22Rv1 (cell line): ENCODE data around the gene EIF1.
A peak's percentile ranks its signal among the peaks of the same experiment; 100 is the strongest.

Source experiments
- H3K27ac ChIP-seq: fragments of 450-650 bp; 2 replicates; pipeline ENCODE4 v1.5.1; 2017
- ZFX ChIP-seq: fragments of 450-650 bp; IDR thresholded peaks from 2 replicates; pipeline ENCODE4 v1.6.1; 2017; ENCODE audit warnings: antibody characterized with exemption, borderline replicate concordance
- TF ChIP-seq, protein P1 (sequence below): fragments of 450-650 bp; IDR thresholded peaks from 2 replicates; pipeline ENCODE4 v1.5.1; 2017; ENCODE audit warnings: mild to moderate bottlenecking

EIF1 gene

DNA sequence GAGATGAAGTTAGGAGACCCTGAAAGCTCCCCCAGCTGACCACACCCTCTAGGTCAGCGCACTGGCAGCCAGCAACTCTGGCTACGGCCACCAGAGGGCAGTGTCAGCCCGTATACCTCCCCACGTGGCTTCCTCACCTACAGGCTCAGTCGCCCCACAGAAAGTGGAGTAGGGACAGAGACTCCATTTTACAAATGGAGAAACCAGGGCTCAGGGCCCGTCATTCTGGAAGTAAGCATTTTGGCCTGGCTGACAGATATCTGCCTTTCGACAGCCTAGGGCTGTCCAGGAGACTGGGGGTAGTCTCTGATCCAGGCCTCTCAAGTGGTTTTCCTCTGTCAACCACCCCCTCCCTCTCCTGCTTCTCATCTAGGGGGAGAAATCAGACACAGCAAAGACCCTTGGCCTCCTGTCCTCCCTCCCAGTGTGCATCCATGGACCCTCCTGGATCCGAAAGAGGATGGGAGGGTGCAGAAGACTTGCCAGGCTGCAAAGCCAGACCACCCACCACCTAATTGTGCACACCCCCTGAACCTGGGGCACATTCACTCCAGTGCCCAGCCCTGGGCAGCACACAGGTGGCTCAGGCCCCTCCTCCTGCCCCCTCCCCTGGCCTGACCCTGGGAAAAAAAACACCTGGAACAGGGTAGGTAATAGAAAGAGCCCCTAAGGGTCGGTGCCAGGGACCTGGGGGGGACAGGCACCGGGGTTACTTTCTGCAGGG lies 49.6 kb downstream of the EIF1 start:
- no peak overlapping the region for H3K27ac ChIP-seq
- TF ChIP-seq, protein P1, sequence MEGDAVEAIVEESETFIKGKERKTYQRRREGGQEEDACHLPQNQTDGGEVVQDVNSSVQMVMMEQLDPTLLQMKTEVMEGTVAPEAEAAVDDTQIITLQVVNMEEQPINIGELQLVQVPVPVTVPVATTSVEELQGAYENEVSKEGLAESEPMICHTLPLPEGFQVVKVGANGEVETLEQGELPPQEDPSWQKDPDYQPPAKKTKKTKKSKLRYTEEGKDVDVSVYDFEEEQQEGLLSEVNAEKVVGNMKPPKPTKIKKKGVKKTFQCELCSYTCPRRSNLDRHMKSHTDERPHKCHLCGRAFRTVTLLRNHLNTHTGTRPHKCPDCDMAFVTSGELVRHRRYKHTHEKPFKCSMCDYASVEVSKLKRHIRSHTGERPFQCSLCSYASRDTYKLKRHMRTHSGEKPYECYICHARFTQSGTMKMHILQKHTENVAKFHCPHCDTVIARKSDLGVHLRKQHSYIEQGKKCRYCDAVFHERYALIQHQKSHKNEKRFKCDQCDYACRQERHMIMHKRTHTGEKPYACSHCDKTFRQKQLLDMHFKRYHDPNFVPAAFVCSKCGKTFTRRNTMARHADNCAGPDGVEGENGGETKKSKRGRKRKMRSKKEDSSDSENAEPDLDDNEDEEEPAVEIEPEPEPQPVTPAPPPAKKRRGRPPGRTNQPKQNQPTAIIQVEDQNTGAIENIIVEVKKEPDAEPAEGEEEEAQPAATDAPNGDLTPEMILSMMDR: peak; percentile 92
- TF ChIP-seq ZFX: no peak

DNA sequence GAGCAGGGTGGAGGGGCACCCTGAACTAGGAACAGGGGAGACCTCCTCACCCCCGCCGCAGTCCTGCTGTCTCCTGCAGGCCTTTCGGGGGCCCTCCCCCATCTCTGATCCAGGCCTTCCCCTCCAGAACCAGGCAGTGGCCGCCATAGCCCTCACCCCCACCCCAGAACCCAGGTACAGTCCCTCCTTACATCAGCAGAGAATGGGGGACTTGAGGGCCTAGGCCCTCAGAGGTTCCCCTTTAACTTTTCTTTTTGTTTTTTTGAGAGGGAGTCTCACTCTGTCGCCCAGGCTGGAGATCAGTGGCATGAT lies 50.1 kb downstream of the EIF1 start:
- H3K27ac ChIP-seq: no peak overlapping the region
- TF ChIP-seq, protein P1: no peak
- TF ChIP-seq ZFX: no peak

DNA sequence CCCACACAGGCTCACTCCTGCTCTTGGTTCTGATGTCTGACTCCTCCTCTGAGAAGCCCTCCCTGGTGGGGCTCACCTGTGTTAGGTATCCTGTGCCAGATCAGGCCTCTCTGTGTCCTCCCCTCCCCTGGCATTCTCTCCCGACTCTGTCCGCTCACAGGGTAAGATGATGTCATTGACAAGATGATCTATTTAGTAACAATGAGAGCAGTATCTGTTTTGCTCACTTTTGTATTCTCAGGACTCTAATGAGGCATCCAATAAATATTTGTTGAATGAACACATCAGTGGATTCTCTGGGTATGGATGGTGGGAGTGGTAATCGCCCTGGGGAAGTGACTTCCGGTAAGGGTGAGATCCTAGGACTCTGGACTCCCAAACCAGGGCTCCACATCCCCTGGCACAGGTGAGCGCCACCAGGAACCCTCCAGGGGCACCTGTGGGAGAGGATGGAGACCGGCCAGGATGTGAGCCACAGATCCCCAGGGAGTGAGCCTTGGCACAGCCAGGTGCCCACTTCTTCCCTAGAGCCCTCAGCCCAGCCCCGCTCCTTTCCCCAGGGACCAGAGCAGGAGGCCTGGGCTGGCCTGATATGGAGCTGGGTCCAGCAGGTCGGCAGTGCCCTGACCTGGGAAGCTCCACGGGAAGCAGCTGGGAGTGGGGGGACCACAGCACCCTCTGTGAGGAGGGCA lies 51.1 kb downstream of the EIF1 start:
- peak overlapping the region; percentile 35 for H3K27ac ChIP-seq
- TF ChIP-seq ZFX: no peak
- TF ChIP-seq, protein P1: no peak

DNA sequence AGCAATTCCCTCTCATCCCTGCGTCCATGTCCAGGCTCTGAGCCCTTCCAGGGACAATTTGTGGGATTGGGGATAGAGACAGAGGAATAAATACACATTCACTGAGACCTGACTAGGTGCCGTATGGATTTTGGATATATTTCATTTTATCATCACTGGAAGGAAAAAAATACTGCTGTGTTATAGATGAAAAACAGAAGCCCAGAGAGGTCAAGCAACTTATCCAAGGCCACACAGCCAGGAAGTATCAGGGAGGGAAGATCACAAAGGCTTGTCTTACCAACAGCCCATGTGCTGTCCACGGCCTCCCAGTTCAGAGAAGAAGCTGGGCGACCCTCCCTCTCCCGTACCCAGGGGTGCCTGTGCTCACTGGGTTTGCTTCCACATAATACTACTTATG lies 51.8 kb downstream of the EIF1 start:
- TF ChIP-seq, protein P1: no peak
- TF ChIP-seq ZFX: no peak
- H3K27ac ChIP-seq: peak overlapping the region; percentile 35; the same call in 1 of the 2 replicates

DNA sequence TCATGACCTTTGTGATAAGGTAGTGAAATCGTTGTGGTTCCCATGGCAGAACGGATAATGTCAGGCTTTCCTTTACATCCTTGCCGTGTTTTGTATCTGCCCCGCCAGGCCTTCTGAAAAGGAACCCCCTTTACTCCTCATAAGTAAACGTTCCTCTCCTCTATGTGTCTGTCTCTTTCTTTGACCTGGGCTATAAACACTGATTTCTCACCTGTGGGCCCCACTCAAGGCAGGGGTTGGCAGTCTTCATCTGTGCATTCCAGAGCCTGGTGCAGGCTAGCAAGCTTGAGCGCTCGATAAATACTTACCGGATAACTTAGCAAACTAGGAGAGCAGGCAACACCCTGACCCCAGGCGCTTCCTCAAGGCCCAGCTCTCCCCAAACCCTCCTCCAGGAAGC lies 53.0 kb downstream of the EIF1 start:
- no peak overlapping the region for H3K27ac ChIP-seq

More for the DNA sequence above, 53.0 kb downstream of the EIF1 start:
- TF ChIP-seq, protein P1: no peak
- TF ChIP-seq ZFX: no peak
